Measurements from ENCODE around the gene KCNJ12.
"Not testable (repeated sequence)": the region's sequence is repeated elsewhere in the genome, so short reads cannot be mapped to it uniquely, and the experiment has no call there.

The KCNJ12 gene

GRCh38 chr17:21408766-21409300, 32.7 kb downstream of the KCNJ12 start:
- DNase-seq, result not testable (repeated sequence)

GRCh38 chr17:21409388-21409787, 33.2 kb downstream of the KCNJ12 start:
- DNase-seq, result not testable (repeated sequence)

GRCh38 chr17:21409971-21410370, 33.8 kb downstream of the KCNJ12 start:
- not testable (repeated sequence) for DNase-seq

- DNase-seq, result not testable (repeated sequence)
These were observed 34.2 kb downstream of the KCNJ12 start for GRCh38 chr17:21410371-21410770.

GRCh38 chr17:21410906-21411678, 34.9 kb downstream of the KCNJ12 start:
- DNase-seq, result not testable (repeated sequence)

GRCh38 chr17:21411679-21412205, 35.6 kb downstream of the KCNJ12 start:
- not testable (repeated sequence) for DNase-seq

GRCh38 chr17:21412207-21412681, 36.1 kb downstream of the KCNJ12 start:
- not testable (repeated sequence) for DNase-seq

- DNase-seq, result not testable (repeated sequence)
These were observed 37.6 kb downstream of the KCNJ12 start for GRCh38 chr17:21413570-21414279.

GRCh38 chr17:21414616-21415015, 38.5 kb downstream of the KCNJ12 start:
- not testable (repeated sequence) for DNase-seq

GRCh38 chr17:21415166-21415990, 39.2 kb downstream of the KCNJ12 start:
- not testable (repeated sequence) for DNase-seq

- DNase-seq, result not testable (repeated sequence)
These were observed 40.4 kb downstream of the KCNJ12 start for GRCh38 chr17:21416471-21416981.

GRCh38 chr17:21417349-21417748, 41.2 kb downstream of the KCNJ12 start:
- not testable (repeated sequence) for DNase-seq

GRCh38 chr17:21417921-21418320, 41.8 kb downstream of the KCNJ12 start:
- DNase-seq, result no peak

- DNase-seq, result no peak
These were observed 42.5 kb downstream of the KCNJ12 start for GRCh38 chr17:21418446-21419298.

GRCh38 chr17:21419299-21420239, 43.4 kb downstream of the KCNJ12 start:
- DNase-seq, result peak in 3 of 5 experiments; percentile 25 to 44 (median 31)

- DNase-seq, result not testable (repeated sequence)
These were observed 44.4 kb downstream of the KCNJ12 start for GRCh38 chr17:21420503-21421090.

- not testable (repeated sequence) for DNase-seq
These were observed 45.5 kb downstream of the KCNJ12 start for GRCh38 chr17:21421421-21422310.
